Cardiac muscle cell (in vitro differentiated cells and primary cell): ENCODE measurements around the gene KIF26A. TPM values are rescaled to one million over a fixed set of nuclear protein-coding genes. Genes with fewer than 3 reads are reported as not detected.
A peak's percentile ranks its signal among the peaks of the same experiment; 100 is the strongest.

Experiments used
- DNase-seq, 2 donors: peaks; one replicate each; pipeline versions ENCODE4 v3.0.0 to v3.0.0-alpha.2; 2010 to 2017; ENCODE audit warnings: low read depth in 1 of 2, low spot score in 1 of 2
- H3K27ac ChIP-seq: fragments of 200-600 bp; sonication (generic); 2 replicates; pipeline ENCODE4 v1.5.1; 2016
- H3K27me3 ChIP-seq: fragments of 200-600 bp; sonication (generic); 2 replicates; pipeline ENCODE4 v1.6.0; 2016; ENCODE audit warnings: control low read depth
- H3K36me3 ChIP-seq: fragments of 200-600 bp; sonication (generic); 2 replicates; pipeline ENCODE4 v1.5.1; 2016; ENCODE audit warnings: control low read depth
- H3K4me1 ChIP-seq: fragments of 200-600 bp; sonication (generic); 2 replicates; pipeline ENCODE4 v1.8.1; 2017; ENCODE audit warnings: low read depth, mild to moderate bottlenecking, mixed run types
- H3K4me3 ChIP-seq: fragments of 200-600 bp; sonication (generic); 2 replicates; pipeline ENCODE4 v1.5.1; 2016; ENCODE audit warnings: mild to moderate bottlenecking
- H3K9me3 ChIP-seq: fragments of 200-600 bp; sonication (generic); 2 replicates; pipeline ENCODE4 v1.5.1; 2017; ENCODE audit warnings: low read depth, mild to moderate bottlenecking, control low read depth
- CTCF ChIP-seq: IDR thresholded peaks from 2 replicates; pipeline ENCODE4 v1.5.1; 2012; ENCODE audit warnings: low read depth, mild to moderate bottlenecking, low read length
- polyA plus RNA-seq: library from polyadenylated mRNA; unstranded; fragments of >200 nt; fragmentation: Nextera tagmentation; extraction: Ambion mirVana; gene quantifications from 2 replicates; pipeline ENCODE4 v1.2.1, GENCODE V29; 2016
- total RNA-seq: library from RNA; depleted of rRNA; stranded (reverse); fragments of >200 nt; gene quantifications from 2 replicates; pipeline ENCODE4 v1.2.3, GENCODE V29; 2016

KIF26A gene
- total RNA-seq (38.3 and 74.9 TPM in 2 replicates), polyA plus RNA-seq (9.9 and 19.5 TPM in 2 replicates)

DNA sequence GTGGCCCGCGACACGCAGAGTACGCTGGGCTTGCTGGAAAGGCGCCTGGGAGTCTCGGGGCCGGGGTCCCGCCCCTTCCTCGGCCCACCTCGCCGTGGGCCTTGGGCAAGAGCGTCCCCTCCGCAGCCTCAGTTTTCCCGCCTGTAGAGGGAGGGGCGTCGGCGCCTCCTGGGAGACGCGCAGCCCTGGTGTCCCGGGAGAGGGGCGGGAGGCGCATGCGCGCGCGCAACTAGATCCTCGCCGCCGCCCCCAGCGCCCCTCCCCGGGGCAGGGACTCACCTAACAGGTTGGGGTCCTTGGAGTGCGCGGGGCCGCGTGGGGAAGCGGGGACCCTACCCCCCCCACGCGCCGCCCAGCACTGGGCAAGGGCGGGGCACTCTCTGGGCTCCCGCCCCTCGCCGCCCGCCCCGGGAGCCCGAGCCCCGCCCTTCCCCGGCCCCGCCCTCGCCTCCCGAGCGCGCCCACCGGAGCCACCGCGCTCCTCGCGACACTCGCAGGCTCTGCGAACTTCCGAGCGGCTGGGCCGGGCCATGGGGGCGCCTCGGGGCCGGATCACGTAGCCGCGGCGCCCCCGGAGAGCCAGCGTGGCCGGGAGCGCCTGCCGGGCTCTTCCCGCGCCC, at the start of gene KIF26A:
TSS of gene KIF26A (plus strand) at position 490 of the 620 bp plus-strand sequence. CDS start 136 bp downstream, outside the sequence.
- no peak for TF ChIP-seq CTCF
- Histone ChIP-seq H3K27me3 (peaks cover 41% of the 10 kb centered on the region), H3K4me3 (peak within 1 kb of the TSS; percentile 75), H3K27ac (no peak within 1 kb of the TSS), H3K4me1 (peaks cover 12% of the 10 kb centered on the region), H3K36me3 (no peaks in the 10 kb centered on the region), H3K9me3 (no peaks in the 10 kb centered on the region)
- DNase-seq: peak in 1 of 2 donors; percentile 80

DNA sequence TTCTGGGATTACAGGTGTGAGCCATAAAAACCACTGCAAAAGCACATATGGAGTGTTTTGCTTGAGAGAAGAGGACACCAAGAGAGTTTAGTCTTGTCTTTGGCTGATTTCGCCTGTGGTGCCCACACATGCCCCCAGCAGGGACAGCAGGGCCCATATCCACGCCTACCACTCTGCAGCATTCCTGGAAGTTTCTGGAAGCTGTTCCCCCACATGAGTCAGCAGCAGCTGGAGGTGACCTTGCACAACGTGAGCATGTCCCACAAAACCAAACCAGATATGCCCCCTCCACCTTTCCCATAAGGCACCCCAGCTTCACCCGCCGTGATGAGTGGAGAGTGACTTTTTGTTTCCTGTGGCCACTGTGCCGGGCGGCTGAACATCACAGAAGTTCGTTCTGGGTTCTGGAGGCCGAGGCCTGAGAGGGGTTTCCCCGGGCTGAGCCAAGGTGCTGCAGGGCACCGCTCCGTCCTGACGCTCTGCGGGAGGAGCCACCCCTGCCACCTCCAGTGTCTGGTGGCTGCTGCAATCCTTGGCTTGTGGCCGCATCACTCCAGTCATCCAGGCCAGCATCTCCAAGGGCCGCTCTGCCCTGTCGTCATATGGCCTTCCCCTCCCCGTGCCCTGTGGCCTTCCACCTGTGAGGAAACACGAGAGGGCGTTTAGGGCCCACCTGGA, 48.2 kb upstream of the KIF26A start:
- H3K36me3 ChIP-seq: no peaks in the 10 kb centered on the region
- TF ChIP-seq CTCF: no peak
- no peak overlapping the region for H3K27ac ChIP-seq
- H3K27me3 ChIP-seq: no peaks in the 10 kb centered on the region
- DNase-seq: peak in 1 of 2 donors; percentile 5
- peaks cover 8% of the 10 kb centered on the region for H3K4me1 ChIP-seq
- no peaks in the 10 kb centered on the region for H3K9me3 ChIP-seq
- H3K4me3 ChIP-seq: no peak overlapping the region

DNA sequence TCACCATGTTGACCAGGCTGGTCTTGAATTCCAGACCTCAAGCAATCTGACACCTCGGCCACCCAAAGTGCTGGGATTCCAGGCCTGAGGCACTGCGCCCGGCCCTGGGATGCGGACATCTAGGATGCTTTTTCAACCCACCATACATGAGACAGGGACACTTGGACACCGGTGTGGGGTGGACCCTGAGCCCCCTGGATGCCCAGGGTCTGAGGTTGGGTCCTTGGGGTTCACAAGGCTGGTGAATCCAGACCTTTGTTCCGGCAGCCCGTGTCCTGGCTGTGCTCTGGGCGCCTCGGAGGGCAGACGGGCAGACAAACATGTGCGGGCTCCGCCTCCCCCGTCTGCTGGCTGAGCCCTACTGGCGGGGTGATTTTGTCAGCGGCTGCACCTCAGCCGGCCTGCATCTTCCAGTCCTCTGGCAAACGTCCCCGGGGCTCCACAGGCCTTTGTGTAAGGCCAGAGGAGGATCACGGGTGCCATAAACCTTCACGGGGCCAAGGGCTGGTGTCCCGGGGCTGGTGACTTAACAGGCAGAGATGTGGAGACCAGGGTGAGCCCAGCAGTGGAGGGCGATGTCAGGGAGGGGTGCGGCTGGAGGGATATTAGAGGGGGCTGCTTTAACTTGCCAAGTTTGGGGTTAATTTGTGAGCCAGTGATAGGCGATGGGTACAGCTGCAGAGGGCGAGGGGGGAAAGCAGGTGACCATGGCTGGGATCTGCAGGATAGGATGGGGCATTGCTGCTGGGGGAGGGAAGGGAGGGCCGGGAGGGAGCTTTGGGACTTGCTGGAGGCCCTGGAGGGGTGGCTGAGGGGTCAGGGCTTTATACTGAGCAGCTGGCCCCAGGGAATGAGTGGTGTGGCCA, 47.1 kb upstream of the KIF26A start:
- no peaks in the 10 kb centered on the region for H3K9me3 ChIP-seq
- DNase-seq: no peak
- no peaks in the 10 kb centered on the region for H3K27me3 ChIP-seq
- H3K4me3 ChIP-seq: no peak overlapping the region
- no peaks in the 10 kb centered on the region for H3K36me3 ChIP-seq
- H3K27ac ChIP-seq: no peak overlapping the region
- no peak for TF ChIP-seq CTCF
- peaks cover 8% of the 10 kb centered on the region for H3K4me1 ChIP-seq

DNA sequence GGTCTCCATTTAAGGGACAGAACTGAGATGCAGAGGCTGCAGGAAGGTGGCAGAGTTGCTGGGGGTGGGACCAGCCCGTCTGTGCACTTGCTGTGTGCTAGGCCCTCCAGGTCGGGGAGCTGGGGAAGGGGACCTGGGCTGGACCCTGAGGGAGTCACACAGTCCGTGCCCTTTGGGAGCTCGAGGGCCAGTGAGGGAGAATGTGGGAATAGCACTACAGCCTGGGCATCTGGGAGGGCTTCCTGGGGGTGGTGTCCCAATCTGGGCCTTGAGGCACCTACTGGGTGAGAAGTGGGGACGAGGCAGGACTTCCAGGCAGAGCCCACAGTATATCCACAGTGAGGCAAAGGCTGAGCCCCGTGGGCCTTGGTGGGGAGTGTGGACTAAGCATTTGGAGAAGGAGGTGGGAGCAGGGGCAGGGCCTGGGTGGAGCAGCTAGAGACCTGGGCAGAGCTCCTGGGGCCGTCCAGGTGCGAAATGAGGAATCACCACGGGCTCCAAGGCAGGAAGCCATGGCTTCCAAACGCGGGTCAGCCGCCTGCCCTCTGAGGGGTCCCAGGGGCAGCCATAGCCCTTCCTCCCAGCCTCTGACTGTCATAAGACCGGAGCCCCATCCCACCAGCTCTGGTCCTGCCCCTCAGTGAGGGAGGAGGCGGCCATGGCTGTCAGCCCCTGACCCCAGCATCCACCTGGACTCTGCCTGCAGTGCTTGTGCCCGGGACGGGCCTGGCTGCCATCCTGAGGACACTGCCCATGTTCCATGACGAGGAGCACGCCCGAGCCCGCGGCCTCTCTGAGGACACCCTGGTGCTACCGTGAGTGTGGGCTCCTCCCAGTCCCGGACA, 46.2 kb upstream of the KIF26A start:
- Histone ChIP-seq H3K4me1 (no peaks in the 10 kb centered on the region), H3K36me3 (no peaks in the 10 kb centered on the region), H3K9me3 (no peaks in the 10 kb centered on the region), H3K27ac (no peak overlapping the region), H3K4me3 (no peak overlapping the region), H3K27me3 (no peaks in the 10 kb centered on the region)
- no peak for TF ChIP-seq CTCF
- no peak for DNase-seq

DNA sequence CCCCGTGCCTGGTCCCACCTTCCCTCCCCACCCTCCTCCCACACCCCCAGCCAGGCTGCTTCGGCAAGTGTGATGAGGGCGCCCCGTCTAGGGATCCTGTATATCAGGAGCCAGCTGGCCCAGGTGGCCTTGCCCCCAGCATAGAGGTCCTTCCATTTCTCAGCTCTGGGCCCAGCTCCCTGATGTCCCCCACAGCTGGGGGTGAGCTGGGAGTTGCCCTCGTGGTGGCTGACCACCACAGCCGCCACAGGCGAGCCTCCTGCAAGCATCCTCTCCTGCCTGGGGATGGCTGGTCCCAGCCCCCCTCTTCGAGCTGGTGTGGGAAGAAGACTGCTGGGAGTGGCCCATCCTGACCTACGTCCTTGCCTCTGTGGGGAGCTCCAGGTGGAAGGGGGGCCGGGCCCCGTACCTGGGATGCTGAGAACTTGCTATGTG, 45.4 kb upstream of the KIF26A start:
- H3K4me1 ChIP-seq: no peaks in the 10 kb centered on the region
- no peak for DNase-seq
- TF ChIP-seq CTCF: no peak
- no peaks in the 10 kb centered on the region for H3K9me3 ChIP-seq
- no peaks in the 10 kb centered on the region for H3K27me3 ChIP-seq
- H3K4me3 ChIP-seq: no peak overlapping the region
- H3K36me3 ChIP-seq: no peaks in the 10 kb centered on the region
- no peak overlapping the region for H3K27ac ChIP-seq
